Stimulated activated CD8-positive, alpha-beta memory T cell treated with anti-CD3 and anti-CD28 coated beads, Interleukin-12 subunit alpha, Interleukin-12 subunit beta, amount 100 ng/mL, for 4 hours (primary cell): ENCODE data around the gene C11orf91.
"Not testable (repeated sequence)": the region's sequence is repeated elsewhere in the genome, so short reads cannot be mapped to it uniquely, and the experiment has no call there.

Experiments used
- DNase-seq: peaks from one replicate; pipeline ENCODE4 v3.0.0-alpha.2; 2020; ENCODE audit warnings: low read depth

The C11orf91 gene, protein sequence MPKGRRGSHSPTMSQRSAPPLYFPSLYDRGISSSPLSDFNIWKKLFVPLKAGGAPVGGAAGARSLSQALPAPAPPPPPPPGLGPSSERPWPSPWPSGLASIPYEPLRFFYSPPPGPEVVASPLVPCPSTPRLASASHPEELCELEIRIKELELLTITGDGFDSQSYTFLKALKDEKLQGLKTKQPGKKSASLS

GRCh38 chr11:33700502-33701271 is at the start of gene C11orf91:
Gene C11orf91, minus strand, starts transcription at chr11:33700826. Its CDS starts 86 bp downstream, at chr11:33700740.
- peak; percentile 85 for DNase-seq

DNA sequence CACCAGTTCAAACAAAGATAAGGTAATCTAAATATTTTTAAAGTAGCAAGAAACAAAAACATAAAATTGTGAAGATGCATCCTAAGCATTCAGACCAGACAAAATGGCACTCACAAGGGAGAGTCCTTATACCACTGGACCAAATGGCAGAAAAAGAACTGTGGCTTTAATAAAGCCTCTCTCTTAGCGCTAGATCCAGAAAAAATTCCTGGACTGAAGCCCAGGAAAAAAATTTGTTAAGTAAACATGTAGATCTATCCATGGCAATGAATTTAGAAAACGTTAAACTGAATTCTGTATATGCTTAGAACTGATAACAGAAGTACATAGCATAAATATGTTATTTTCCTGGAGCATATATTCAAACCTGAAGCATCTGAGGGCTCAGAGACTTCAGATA is 47.4 kb upstream of the C11orf91 start:
- DNase-seq, result no peak

GRCh38 chr11:33743291-33743690 is 42.7 kb upstream of the C11orf91 start:
- DNase-seq, result no peak

- DNase-seq, result no peak
Observed at GRCh38 chr11:33742249-33742851, 41.7 kb upstream of the C11orf91 start.

- DNase-seq, result no peak
Observed at GRCh38 chr11:33741806-33742205, 41.2 kb upstream of the C11orf91 start.

DNA sequence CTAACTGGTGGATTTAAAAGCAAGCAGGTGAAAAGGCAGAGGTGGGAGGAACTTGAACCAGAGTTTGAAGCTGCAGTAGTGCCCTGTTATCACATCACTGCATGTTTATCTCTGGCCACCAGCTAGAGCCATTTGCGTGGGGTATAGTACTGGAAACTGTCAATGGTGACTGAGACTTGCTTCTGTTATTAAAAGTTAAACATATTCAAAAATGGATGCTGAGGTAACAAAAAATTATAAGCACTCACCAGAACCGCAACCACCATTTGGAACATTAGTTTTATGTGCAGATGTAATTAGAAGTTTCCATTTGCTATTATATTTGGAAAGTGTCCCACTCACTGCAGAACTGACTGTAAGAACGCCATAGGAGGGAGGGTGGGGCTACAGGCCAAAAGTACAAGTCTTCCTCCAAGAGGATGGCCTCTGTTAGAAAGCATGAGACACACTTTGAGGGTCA is 36.8 kb upstream of the C11orf91 start:
- no peak for DNase-seq

GRCh38 chr11:33736148-33736812 is 35.7 kb upstream of the C11orf91 start, which contains the start of gene CD59:
Gene CD59, minus strand, starts transcription at chr11:33736423. Its CDS starts 13,978 bp downstream, at chr11:33722445.
- DNase-seq, result peak; percentile 86

GRCh38 chr11:33735271-33736147 is 34.9 kb upstream of the C11orf91 start:
- peak; percentile 8 for DNase-seq

DNA sequence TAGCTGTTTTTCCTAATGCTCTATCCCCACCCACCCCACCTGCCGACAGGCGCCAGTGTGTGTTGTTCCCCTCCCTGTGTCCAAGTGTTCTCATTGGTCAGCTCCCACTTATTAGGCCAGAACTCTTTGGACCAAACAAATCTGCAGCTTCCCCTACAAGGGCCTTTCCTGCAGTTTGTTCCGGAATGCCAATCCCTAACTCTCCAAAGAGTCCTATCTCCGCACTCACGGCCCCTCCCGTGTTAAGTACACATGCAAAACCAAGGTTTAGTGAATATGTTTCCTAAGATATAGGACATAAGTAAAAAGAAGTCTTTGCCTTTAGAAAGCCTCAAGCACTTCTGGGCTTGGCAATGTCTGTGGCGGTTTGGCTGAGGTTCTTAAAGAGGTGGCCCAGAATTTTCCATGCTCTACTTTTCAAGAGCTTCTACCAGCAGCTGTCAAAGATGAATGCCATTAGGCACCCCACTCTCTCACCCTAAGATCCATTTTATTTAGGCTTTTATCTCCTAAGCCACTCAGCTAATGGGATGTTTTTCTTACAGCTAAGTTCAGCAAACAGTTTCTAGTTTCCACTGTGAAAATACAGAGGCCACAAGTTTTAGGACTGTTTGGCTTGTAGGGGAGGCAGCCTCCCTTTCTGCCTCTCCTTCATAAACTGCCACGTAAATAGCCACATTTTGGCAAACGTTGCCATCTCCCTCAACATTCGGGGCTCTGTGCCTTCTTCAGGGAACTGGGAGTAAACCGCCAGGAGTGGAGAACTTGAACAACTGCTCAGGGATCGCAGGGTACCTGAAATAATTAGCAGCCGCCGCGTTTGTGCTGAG is 34.0 kb upstream of the C11orf91 start:
- no peak for DNase-seq

DNA sequence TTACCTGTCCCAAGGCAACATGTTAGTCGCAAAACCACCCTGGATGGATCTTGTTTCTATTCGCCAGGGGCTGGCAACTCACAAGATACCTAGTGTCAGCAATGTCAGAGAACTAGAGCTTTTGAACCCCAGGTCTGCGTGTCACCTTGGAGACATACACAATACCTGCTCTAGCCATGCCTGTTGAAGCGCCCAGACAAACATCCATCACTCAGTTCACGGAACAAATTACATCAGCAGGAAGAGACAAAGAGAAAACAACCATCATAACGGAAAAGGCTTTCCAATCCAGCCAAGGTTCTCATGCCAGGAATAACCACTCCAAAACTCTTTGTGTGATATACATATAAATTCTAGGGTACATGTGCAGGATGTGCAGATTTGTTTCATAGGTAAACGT is 33.4 kb upstream of the C11orf91 start:
- no peak for DNase-seq

DNA sequence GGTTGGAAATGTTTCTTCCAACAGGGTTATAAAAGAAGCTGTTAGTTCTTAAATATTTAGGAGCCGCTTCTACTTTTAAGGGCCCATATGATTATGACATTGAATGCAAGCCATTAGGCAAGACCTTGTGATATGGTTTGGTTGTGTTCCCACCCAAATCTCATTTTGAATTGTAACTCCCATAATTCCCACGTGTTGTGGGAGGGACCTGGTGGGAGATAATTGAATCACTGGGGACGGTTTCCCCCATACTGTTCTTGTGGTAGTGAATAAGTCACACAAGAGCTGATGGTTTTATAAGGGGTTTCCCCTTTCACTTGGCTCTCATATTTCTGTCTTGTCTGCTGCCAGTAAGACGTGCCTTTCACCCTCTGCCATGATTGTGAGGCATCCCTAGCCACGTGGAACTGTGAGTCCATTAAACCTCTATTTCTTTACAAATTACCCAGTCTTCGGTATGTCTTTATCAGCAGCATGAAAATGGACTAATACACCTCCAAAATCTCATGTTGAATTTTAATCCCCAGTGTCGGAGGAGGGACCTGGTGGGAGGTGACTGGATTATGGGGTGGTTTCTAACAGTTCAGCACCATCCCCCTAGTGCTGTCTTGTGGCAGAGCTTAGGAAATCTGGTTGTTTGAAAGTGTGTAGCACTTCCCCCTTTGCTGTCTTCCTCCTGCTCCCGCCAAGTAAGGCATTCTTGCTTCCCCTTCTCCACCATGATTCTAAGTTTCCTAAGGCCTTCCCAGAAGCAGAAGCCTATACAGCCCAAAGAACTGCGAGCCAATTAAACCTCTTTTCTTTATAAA is 31.3 kb upstream of the C11orf91 start:
- DNase-seq, result no peak

GRCh38 chr11:33730716-33731115 is 30.1 kb upstream of the C11orf91 start:
- no peak for DNase-seq

- DNase-seq, result not testable (repeated sequence)
Observed at GRCh38 chr11:33729072-33729664, 28.5 kb upstream of the C11orf91 start.

GRCh38 chr11:33727539-33727938 is 26.9 kb upstream of the C11orf91 start:
- DNase-seq, result not testable (repeated sequence)

- DNase-seq, result no peak
Observed at GRCh38 chr11:33725496-33725895, 24.9 kb upstream of the C11orf91 start.

DNA sequence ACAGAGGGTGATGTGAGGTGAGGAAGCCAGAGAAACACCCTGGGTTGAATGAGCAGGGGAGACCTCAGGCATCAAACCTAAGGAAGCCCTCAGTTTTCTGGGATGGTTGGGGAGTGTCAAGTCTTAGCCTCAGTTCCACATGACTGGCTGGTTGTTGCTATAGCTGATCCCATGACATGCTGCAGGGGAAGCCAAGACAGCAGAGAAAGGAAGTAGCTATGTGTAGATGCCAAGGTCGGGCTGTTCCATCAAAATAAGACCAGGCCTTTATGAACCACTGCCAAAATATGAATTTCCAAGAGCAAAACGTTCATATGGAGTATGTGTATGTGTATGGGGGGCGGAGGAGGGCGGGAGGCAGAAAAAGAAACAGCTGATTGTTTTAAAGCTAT is 24.0 kb upstream of the C11orf91 start:
- DNase-seq, result no peak

- no peak for DNase-seq
Observed at GRCh38 chr11:33723238-33723881, 22.7 kb upstream of the C11orf91 start.

DNA sequence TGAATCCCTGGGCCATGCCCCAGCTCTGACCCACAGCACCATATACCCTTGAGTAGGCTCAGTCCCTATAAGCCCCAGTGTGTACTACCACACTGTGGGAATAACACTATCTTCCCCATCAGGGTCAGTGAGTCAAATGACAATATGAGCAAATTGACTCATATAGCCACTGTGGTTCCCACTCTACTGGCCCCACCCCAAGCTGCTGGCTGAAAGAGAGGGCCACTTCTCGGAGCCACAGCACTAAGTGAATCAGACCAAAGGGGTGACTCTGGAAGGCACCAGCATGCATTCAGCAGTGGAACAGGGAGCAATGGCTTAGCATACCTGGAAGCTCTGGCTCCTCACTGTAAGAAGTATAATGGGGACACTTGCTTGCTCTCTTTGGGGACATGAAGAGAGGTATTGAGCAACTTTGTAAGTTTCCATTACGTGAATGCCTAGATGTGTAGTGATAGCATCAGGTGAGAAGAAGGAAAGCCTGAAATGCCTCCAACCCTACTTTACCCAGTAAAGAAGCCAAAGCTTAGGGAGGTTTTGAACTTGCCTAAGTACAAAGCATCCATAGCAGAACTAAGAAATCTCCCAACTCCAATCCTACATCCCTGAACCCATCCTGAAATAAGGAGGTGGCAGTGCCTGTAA is 22.1 kb upstream of the C11orf91 start:
- DNase-seq, result no peak
